Omental fat pad (tissue), 4 donors: Measurements from ENCODE around the gene HS6ST3. TPM values are rescaled to one million over a fixed set of nuclear protein-coding genes. Genes with fewer than 3 reads are reported as not detected.

Experiments used
- ATAC-seq: fragments of 150-250 bp; one replicate; pipeline ENCODE4 v1.9.1; 2016; ENCODE audit warnings: mild to moderate bottlenecking, moderate library complexity; ENCODE audit not compliant: low FRiP score
- DNase-seq: peaks from one replicate; pipeline ENCODE4 v3.0.0-alpha.2; 2019; ENCODE audit warnings: low spot score
- CTCF ChIP-seq, 3 donors: fragments of 450-650 bp; IDR thresholded peaks; one replicate each; pipeline ENCODE4 v1.5.1; 2016 to 2017; ENCODE audit warnings: antibody characterized with exemption in 3 of 3, mild to moderate bottlenecking in 3 of 3, moderate library complexity in 2 of 3
- total RNA-seq, 4 donors: library from RNA; depleted of rRNA; stranded (reverse); fragments of >200 nt; gene quantifications; one replicate each; pipeline ENCODE4 v1.1.0, GENCODE V29; 2016

HS6ST3 gene
- total RNA-seq, 4 donors from 2014 or later: 0.09 to 0.32 (median 0.24) TPM; not detected in 1

DNA sequence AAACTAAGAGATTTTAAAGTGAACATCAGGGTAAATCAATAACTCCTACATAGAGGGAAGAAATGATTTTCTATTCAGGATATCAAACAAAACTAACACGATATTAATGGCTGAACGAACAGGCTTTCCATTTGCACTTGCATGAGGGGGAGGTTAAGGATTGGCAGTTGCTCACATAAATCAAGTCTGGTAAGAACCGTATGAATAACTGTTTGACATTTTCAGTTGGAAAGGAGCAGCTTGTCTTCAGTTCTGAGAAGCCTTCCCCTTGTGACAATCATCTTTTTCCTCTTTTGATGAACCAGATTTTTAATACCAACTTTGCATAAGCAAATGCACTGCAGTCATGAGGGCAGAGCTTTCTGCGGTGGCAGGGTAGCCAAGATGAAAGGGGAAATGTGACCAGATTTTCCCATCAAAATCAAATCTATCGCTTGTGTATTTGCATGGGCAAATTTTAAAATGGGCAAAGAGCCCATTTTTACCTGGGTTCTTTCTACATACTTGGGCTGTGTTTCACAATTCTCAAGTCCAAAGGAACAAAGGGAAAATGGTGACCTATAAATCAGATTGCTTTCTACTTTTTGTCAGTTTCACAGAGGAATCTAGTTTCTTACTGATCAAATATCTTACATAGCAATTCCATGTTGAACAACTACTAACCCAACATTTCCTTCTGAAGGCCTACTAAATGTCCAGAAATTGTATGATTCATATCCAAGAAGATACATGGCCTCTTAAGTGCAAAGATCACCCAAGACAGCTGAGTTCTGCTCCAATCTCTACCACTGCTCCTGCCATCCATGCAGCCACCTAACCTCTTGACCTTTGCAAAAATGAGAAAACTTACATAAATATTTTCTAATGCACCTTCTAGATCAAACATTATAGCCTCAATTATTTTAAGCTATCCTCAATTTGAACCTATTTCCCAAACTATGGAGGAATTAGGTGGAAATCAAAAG, 654.7 kb downstream of the HS6ST3 start:
- no peak for ATAC-seq
- no peak for DNase-seq

GRCh38 chr13:96746886-96747285, 657.0 kb downstream of the HS6ST3 start:
- ATAC-seq: no peak
- TF ChIP-seq CTCF (IDR thresholded peaks at IDR 0.05): no peak
- DNase-seq: no peak

More for the DNA sequence above, 654.7 kb downstream of the HS6ST3 start:
- no peak for TF ChIP-seq CTCF (IDR thresholded peaks at IDR 0.05)

DNA sequence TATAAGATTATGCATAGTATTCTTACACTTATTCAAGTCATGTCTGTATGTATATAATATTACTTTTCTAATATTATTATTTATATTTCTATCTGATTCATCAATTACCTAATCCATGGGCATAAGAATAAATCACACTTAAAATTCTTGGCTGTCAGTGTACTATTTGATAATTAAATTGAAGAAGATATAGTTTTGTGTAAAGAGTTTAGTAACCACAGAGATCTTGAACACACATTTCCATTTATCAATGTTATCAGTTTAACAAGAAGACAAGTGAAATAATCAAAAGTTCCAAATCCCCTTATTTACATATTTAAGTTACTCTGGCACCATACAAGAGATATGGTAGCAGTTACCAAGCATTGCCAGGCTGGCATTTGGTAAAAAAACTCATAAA, 659.9 kb downstream of the HS6ST3 start:
- no peak for ATAC-seq
- DNase-seq: no peak
- no peak for TF ChIP-seq CTCF (IDR thresholded peaks at IDR 0.05)

GRCh38 chr13:96751089-96751488, 661.2 kb downstream of the HS6ST3 start:
- TF ChIP-seq CTCF (IDR thresholded peaks at IDR 0.05): no peak
- ATAC-seq (no peak), DNase-seq (no peak)

DNA sequence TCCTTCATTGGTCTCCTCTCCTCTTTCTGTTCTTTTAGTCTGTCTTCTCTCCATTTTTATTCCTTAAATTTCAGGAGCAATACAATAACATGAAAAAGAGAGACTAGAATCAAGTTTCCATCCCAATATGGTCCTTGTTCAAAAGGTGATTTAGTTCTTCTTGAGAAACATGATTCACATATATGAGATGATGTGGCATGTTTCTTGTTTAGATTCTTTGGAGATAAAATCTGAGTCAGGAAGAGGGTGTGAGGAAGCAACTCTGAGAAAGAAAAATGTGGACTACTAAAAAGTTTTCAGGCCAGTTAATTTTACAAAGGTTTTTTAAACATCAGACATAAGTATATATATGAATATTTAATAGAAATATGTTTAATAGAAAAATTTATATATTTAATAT, 673.0 kb downstream of the HS6ST3 start:
- ATAC-seq (no peak), DNase-seq (no peak)
- no peak for TF ChIP-seq CTCF (IDR thresholded peaks at IDR 0.05)

GRCh38 chr13:96766306-96766705, 676.4 kb downstream of the HS6ST3 start:
- no peak for TF ChIP-seq CTCF (IDR thresholded peaks at IDR 0.05)
- no peak for DNase-seq
- ATAC-seq: no peak

GRCh38 chr13:96768524-96768923, 678.6 kb downstream of the HS6ST3 start:
- ATAC-seq: no peak

More at GRCh38 chr13:96768524-96768923, 678.6 kb downstream of the HS6ST3 start:
- DNase-seq: no peak
- TF ChIP-seq CTCF (IDR thresholded peaks at IDR 0.05): no peak
